HepG2 (cell line): ENCODE data around the gene TRIM27. TPM values are rescaled to one million over a fixed set of nuclear protein-coding genes. Genes with fewer than 3 reads are reported as not detected.
A peak's percentile ranks its signal among the peaks of the same experiment; 100 is the strongest.

Experiments
- CBX1 ChIP-seq: IDR thresholded peaks from one replicate; pipeline ENCODE4 v1.6.1; 2016; ENCODE audit warnings: antibody characterized with exemption, low read depth
- EED ChIP-seq: sonication (generic); formaldehyde crosslinking; IDR thresholded peaks from 2 replicates; pipeline ENCODE4 v1.5.0; 2020; ENCODE audit warnings: mild to moderate bottlenecking, missing genetic modification reagents
- FOXA3 ChIP-seq: IDR thresholded peaks from 2 replicates; pipeline ENCODE4 v1.6.1; 2016; ENCODE audit warnings: missing genetic modification reagents, missing compliant biosample characterization
- FOXP4 ChIP-seq: sonication (generic); formaldehyde crosslinking; IDR thresholded peaks from 2 replicates; pipeline ENCODE4 v1.4.0; 2020; ENCODE audit warnings: missing genetic modification reagents
- HBP1 ChIP-seq: IDR thresholded peaks from 2 replicates; pipeline ENCODE4 v1.6.1; 2016; ENCODE audit warnings: low read depth, control low read depth
- HNRNPLL ChIP-seq: fragments of 200-400 bp; formaldehyde crosslinking; IDR thresholded peaks from 2 replicates; pipeline ENCODE4 v1.6.1; 2017; ENCODE audit warnings: mild to moderate bottlenecking, low read depth, low read length; ENCODE audit not compliant: poor library complexity, severe bottlenecking
- TBP ChIP-seq: sonication (generic); formaldehyde crosslinking; IDR thresholded peaks from 2 replicates; pipeline ENCODE4 v1.5.0; 2020; ENCODE audit warnings: missing genetic modification reagents
- ZBTB42 ChIP-seq: sonication (generic); formaldehyde crosslinking; IDR thresholded peaks from 2 replicates; pipeline ENCODE4 v1.5.0; 2020; ENCODE audit warnings: mild to moderate bottlenecking, missing genetic modification reagents
- ZKSCAN1 ChIP-seq: fragments of 150-350 bp; IDR thresholded peaks from 2 replicates; pipeline ENCODE4 v1.6.1; 2014; ENCODE audit warnings: low read length
- ZNF263 ChIP-seq: sonication (generic); formaldehyde crosslinking; IDR thresholded peaks from 2 replicates; pipeline ENCODE4 v1.4.0; 2020; ENCODE audit warnings: missing genetic modification reagents
- ZNF382 ChIP-seq: sonication (generic); formaldehyde crosslinking; IDR thresholded peaks from 2 replicates; pipeline ENCODE4 v1.5.0; 2020; ENCODE audit warnings: missing genetic modification reagents, mild to moderate bottlenecking, borderline replicate concordance
- ZNF451 ChIP-seq: sonication (generic); formaldehyde crosslinking; IDR thresholded peaks from 2 replicates; pipeline ENCODE4 v1.5.0; 2020; ENCODE audit warnings: mild to moderate bottlenecking, missing genetic modification reagents
- ZNF460 ChIP-seq: sonication (generic); formaldehyde crosslinking; IDR thresholded peaks from 2 replicates; pipeline ENCODE4 v1.5.1; 2020; ENCODE audit warnings: missing genetic modification reagents, mild to moderate bottlenecking, borderline replicate concordance
- ZNF749 ChIP-seq: sonication (generic); formaldehyde crosslinking; IDR thresholded peaks from 2 replicates; pipeline ENCODE4 v1.8.0; 2022; ENCODE audit warnings: mild to moderate bottlenecking, missing genetic modification reagents, moderate library complexity, borderline replicate concordance
- ZNF782 ChIP-seq: sonication (generic); formaldehyde crosslinking; IDR thresholded peaks from 2 replicates; pipeline ENCODE4 v1.4.0; 2020; ENCODE audit warnings: missing genetic modification reagents, mild to moderate bottlenecking, borderline replicate concordance
- polyA plus RNA-seq, 8 experiments: library from polyadenylated mRNA; depleted of rRNA in 3 of 8; stranded (reverse) in 7 of 8; unstranded in 1 of 8; fragments of >200 nt; fragmentation: Illumina TruSeq in 4 of 8; extraction: Trizol in 4 of 8; gene quantifications; 2 replicates each; pipeline versions ENCODE4 v1.2.1 to v1.2.3, GENCODE V29; 2011 to 2016; ENCODE audit warnings: low read depth in 4 of 8, missing spikeins in 1 of 8, mixed read lengths in 1 of 8; ENCODE audit not compliant: insufficient read depth in 1 of 8
- total RNA-seq, 5 experiments: library from RNA; depleted of rRNA; stranded (reverse); fragments of >200 nt; fragmentation: Illumina TruSeq; extraction: Trizol; gene quantifications; 2 replicates each; pipeline ENCODE4 v1.2.3, GENCODE V29; 2016; ENCODE audit warnings: low read depth in 1 of 5
- TF ChIP-seq, protein P1 (sequence below): sonication (generic); formaldehyde crosslinking; IDR thresholded peaks from 2 replicates; pipeline ENCODE4 v1.4.0; 2020; ENCODE audit warnings: missing genetic modification reagents
- TF ChIP-seq, protein P2 (sequence below): sonication (generic); formaldehyde crosslinking; IDR thresholded peaks from 2 replicates; pipeline ENCODE4 v1.9.0; 2022; ENCODE audit warnings: low read depth, missing genetic modification reagents

TRIM27 gene
- total and polyA plus RNA-seq, 2 of the 13 experiments (the other 11 are each of a cell fraction or from before 2014, with no cell fraction given) = 88.6 to 112 TPM

DNA sequence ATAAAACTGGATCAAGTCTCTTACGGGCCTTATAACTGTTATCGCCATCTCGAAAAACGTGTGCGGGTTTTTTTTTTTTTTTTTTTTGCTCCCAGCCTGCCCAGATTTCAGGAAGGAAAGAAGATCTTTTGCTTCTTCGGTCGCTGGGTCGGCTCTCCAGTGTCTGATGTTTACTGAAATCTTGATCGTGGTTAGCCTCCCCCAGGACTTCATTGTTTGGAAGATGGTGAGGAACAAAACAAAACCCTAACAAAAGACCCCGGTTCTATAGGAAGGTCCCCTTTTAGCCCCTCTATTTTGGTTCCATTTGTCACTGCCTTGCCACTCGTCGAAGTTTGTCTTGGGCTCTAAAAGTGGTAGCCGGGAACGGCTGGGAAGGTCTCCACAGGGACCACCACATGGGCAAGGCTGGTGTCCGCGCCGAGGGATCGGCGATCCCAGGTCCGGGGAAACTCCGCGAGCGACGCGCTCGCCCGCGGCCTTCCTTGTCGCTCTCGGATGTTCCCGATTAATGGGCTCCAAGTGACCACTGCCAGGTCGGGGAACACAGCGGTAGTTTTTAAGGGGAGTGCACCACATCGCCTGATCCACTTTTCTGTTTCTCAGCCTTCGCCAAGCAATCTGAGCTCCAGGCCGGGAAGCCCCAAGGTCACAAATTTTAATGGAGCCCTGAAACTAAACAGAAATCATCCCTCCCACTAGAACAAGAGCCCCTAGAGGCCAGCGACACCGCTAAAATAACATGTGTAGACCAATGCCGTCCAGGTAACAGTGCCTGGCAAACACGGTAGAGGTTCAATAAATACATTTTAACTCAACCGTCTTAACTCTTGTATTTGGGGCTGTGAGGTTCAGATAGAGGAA, 27.0 kb downstream of the TRIM27 start (continued):
- TF ChIP-seq, protein P1, sequence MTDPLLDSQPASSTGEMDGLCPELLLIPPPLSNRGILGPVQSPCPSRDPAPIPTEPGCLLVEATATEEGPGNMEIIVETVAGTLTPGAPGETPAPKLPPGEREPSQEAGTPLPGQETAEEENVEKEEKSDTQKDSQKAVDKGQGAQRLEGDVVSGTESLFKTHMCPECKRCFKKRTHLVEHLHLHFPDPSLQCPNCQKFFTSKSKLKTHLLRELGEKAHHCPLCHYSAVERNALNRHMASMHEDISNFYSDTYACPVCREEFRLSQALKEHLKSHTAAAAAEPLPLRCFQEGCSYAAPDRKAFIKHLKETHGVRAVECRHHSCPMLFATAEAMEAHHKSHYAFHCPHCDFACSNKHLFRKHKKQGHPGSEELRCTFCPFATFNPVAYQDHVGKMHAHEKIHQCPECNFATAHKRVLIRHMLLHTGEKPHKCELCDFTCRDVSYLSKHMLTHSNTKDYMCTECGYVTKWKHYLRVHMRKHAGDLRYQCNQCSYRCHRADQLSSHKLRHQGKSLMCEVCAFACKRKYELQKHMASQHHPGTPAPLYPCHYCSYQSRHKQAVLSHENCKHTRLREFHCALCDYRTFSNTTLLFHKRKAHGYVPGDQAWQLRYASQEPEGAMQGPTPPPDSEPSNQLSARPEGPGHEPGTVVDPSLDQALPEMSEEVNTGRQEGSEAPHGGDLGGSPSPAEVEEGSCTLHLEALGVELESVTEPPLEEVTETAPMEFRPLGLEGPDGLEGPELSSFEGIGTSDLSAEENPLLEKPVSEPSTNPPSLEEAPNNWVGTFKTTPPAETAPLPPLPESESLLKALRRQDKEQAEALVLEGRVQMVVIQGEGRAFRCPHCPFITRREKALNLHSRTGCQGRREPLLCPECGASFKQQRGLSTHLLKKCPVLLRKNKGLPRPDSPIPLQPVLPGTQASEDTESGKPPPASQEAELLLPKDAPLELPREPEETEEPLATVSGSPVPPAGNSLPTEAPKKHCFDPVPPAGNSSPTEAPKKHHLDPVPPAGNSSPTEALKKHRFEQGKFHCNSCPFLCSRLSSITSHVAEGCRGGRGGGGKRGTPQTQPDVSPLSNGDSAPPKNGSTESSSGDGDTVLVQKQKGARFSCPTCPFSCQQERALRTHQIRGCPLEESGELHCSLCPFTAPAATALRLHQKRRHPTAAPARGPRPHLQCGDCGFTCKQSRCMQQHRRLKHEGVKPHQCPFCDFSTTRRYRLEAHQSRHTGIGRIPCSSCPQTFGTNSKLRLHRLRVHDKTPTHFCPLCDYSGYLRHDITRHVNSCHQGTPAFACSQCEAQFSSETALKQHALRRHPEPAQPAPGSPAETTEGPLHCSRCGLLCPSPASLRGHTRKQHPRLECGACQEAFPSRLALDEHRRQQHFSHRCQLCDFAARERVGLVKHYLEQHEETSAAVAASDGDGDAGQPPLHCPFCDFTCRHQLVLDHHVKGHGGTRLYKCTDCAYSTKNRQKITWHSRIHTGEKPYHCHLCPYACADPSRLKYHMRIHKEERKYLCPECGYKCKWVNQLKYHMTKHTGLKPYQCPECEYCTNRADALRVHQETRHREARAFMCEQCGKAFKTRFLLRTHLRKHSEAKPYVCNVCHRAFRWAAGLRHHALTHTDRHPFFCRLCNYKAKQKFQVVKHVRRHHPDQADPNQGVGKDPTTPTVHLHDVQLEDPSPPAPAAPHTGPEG (CRISPR knock-in tag) = peak; percentile 7; the same call in 1 of the 2 replicates
- TF ChIP-seq ZNF782 (CRISPR knock-in tag) (no peak), ZNF460 (no peak), FOXP4 (CRISPR knock-in tag) (peak; percentile 6; the same call in 1 of the 2 replicates), ZNF263 (CRISPR knock-in tag) (no peak), HNRNPLL (peak; percentile 55), CBX1 (no peak), ZBTB42 (peak; percentile 75; the same call in 1 of the 2 replicates), ZNF382 (CRISPR knock-in tag) (no peak), ZNF451 (CRISPR knock-in tag) (0 out of 2 replicates have a peak, but pooled peaks have one; percentile 27), HBP1 (peak; percentile 72), FOXA3 (CRISPR knock-in tag) (peak; percentile 5; the same call in 1 of the 2 replicates), EED (CRISPR knock-in tag) (0 out of 2 replicates have a peak, but pooled peaks have one; percentile 67), TBP (CRISPR knock-in tag) (no peak), ZKSCAN1 (no peak), ZNF749 (0 out of 2 replicates have a peak, but pooled peaks have one; percentile 67)
- TF ChIP-seq, protein P2, sequence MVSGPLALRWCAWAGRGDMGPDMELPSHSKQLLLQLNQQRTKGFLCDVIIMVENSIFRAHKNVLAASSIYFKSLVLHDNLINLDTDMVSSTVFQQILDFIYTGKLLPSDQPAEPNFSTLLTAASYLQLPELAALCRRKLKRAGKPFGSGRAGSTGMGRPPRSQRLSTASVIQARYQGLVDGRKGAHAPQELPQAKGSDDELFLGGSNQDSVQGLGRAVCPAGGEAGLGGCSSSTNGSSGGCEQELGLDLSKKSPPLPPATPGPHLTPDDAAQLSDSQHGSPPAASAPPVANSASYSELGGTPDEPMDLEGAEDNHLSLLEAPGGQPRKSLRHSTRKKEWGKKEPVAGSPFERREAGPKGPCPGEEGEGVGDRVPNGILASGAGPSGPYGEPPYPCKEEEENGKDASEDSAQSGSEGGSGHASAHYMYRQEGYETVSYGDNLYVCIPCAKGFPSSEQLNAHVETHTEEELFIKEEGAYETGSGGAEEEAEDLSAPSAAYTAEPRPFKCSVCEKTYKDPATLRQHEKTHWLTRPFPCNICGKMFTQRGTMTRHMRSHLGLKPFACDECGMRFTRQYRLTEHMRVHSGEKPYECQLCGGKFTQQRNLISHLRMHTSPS (CRISPR knock-in tag) = peak; percentile 53; the same call in 1 of the 2 replicates
